GM23248 (cell line): ENCODE results near the gene VWA5B2. TPM values are rescaled to one million over a fixed set of nuclear protein-coding genes. Genes with fewer than 3 reads are reported as not detected.

ENCODE experiments used
- DNase-seq: peaks from one replicate; pipeline ENCODE4 v3.0.0-alpha.2; 2015
- H2AFZ ChIP-seq: fragments of 200-600 bp; sonication (generic); 2 replicates; pipeline ENCODE4 v1.6.1; 2016; ENCODE audit warnings: antibody characterized with exemption
- H3F3A ChIP-seq: fragments of 200-600 bp; sonication (generic); 2 replicates; pipeline ENCODE4 v1.6.1; 2016; ENCODE audit warnings: mild to moderate bottlenecking, antibody characterized with exemption, mixed run types; ENCODE audit not compliant: insufficient read depth
- H3K27ac ChIP-seq: fragments of 200-600 bp; sonication (generic); 2 replicates; pipeline ENCODE4 v1.5.1; 2016; ENCODE audit warnings: mild to moderate bottlenecking
- H3K27me3 ChIP-seq: fragments of 200-600 bp; sonication (generic); replicated peaks from 2 replicates; pipeline ENCODE4 v1.6.1; 2016; ENCODE audit warnings: mild to moderate bottlenecking; ENCODE audit not compliant: insufficient read depth
- H3K36me3 ChIP-seq: fragments of 200-600 bp; sonication (generic); 2 replicates; pipeline ENCODE4 v1.6.1; 2016; ENCODE audit warnings: low read depth, mild to moderate bottlenecking
- H3K4me1 ChIP-seq: fragments of 200-600 bp; sonication (generic); 2 replicates; pipeline ENCODE4 v1.6.1; 2016; ENCODE audit warnings: mild to moderate bottlenecking; ENCODE audit not compliant: insufficient read depth
- H3K4me2 ChIP-seq: fragments of 200-600 bp; sonication (generic); one replicate; pipeline ENCODE4 v1.6.1; 2016; ENCODE audit warnings: mild to moderate bottlenecking; ENCODE audit not compliant: unreplicated experiment
- H3K4me3 ChIP-seq: fragments of 200-600 bp; sonication (generic); 2 replicates; pipeline ENCODE4 v1.5.1; 2016; ENCODE audit warnings: mild to moderate bottlenecking
- H3K79me2 ChIP-seq: fragments of 200-600 bp; sonication (generic); 2 replicates; pipeline ENCODE4 v1.6.1; 2016; ENCODE audit warnings: mild to moderate bottlenecking; ENCODE audit not compliant: insufficient read depth
- H3K9ac ChIP-seq: fragments of 200-600 bp; sonication (generic); 2 replicates; pipeline ENCODE4 v1.6.1; 2016; ENCODE audit warnings: mild to moderate bottlenecking
- H3K9me2 ChIP-seq: fragments of 200-600 bp; sonication (generic); 2 replicates; pipeline ENCODE4 v1.6.1; 2016; ENCODE audit warnings: mixed run types, mild to moderate bottlenecking, moderate library complexity; ENCODE audit not compliant: insufficient read depth
- H3K9me3 ChIP-seq: fragments of 200-600 bp; sonication (generic); one replicate; pipeline ENCODE4 v1.6.1; 2017; ENCODE audit warnings: low read depth
- H4K20me1 ChIP-seq: fragments of 200-600 bp; sonication (generic); 2 replicates; pipeline ENCODE4 v1.6.0; 2016; ENCODE audit not compliant: insufficient read depth
- EZH2 ChIP-seq: fragments of 200-600 bp; sonication (generic); IDR thresholded peaks from 2 replicates; pipeline ENCODE4 v1.6.1; 2018; ENCODE audit warnings: antibody characterized with exemption, mild to moderate bottlenecking; ENCODE audit not compliant: insufficient read depth, poor library complexity, severe bottlenecking
- EZH2phosphoT487 ChIP-seq: fragments of 200-600 bp; sonication (generic); IDR thresholded peaks from 2 replicates; pipeline ENCODE4 v1.6.1; 2018; ENCODE audit warnings: antibody characterized with exemption, moderate library complexity, mild to moderate bottlenecking, low read depth; ENCODE audit not compliant: insufficient read depth
- WGBS, 2 experiments: methylation state at CpG; one replicate each; pipeline ENCODE4 v1.1.6; 2015 to 2017; ENCODE audit warnings: low lambda C conversion rate in 2 of 2, low coverage in 1 of 2; ENCODE audit errors: missing lambda C conversion rate in 2 of 2; 5-methylcytosine and 5-hydroxymethylcytosine counted together
- in situ Hi-C: fragments of 300-500 bp; cut with MboI; formaldehyde crosslinking; loops from 2 replicates; pipeline ENCODE4 v1.15.0; 2020
- microRNA counts: library from miRNA; unstranded; fragments of <30 nt; microRNA quantifications from one replicate; lab custom pipeline; 2016
- microRNA-seq: library from miRNA; unstranded; fragments of <30 nt; microRNA quantifications from one replicate; pipeline ENCODE4, GENCODE V29; 2016; ENCODE audit warnings: borderline number of aligned reads
- polyA plus RNA-seq: library from polyadenylated mRNA; unstranded; fragments of >200 nt; fragmentation: Nextera tagmentation; extraction: Ambion mirVana; gene quantifications from 2 replicates; pipeline ENCODE4 v1.2.1, GENCODE V29; 2016
- small RNA-seq: library from RNA; depleted of rRNA; stranded (forward); fragments of <200 nt; gene quantifications from one replicate; pipeline ENCODE3, GENCODE V24; 2014; ENCODE audit warnings: low read depth, low replicate concordance
- total RNA-seq: library from RNA; depleted of rRNA; stranded (reverse); fragments of >200 nt; shearing (Covaris generic); gene quantifications from 2 replicates; pipeline ENCODE4 v1.2.3, GENCODE V29; 2014; rRNA removed

VWA5B2 gene
- total and polyA plus RNA-seq, 2 experiments from 2014 or later, result not detected

DNA sequence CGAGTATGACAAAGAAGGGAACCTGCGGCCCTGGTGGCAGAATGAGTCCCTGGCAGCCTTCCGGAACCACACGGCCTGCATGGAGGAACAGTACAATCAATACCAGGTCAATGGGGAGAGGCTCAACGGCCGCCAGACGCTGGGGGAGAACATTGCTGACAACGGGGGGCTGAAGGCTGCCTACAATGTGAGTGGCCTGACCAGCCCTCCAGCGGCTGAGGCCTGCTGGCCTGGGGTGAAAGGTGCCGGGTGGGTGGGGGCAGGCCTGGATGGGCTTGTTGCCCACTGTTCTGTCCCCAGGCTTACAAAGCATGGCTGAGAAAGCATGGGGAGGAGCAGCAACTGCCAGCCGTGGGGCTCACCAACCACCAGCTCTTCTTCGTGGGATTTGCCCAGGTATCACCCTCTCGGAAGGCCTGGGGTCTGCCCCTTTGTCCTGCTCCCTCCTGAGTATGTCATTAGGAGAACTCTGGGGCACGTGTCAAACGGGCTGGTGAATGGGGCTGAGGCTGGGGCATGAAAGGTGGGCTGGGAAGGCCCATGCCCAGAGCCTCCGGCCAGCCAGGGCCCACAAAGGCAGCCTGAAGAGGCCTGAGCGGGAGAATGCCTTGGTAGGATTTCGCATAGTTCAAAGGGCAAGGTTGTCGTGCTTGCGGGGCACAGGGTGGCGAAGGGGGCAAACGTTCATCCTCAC, 61.8 kb downstream of the VWA5B2 start:
- no peaks in the 10 kb centered on the region for H4K20me1 ChIP-seq
- H3K9me2 ChIP-seq, result no peaks in the 10 kb centered on the region
- no peak overlapping the region for H2AFZ ChIP-seq
- no peak overlapping the region for H3K9ac ChIP-seq
- no peaks in the 10 kb centered on the region for H3K9me3 ChIP-seq
- H3K4me1 ChIP-seq, result no peaks in the 10 kb centered on the region
- H3K27me3 ChIP-seq, result no peaks in the 10 kb centered on the region
- no peaks in the 10 kb centered on the region for H3K36me3 ChIP-seq
- DNase-seq, result no peak
- no peaks in the 10 kb centered on the region for H3F3A ChIP-seq
- H3K4me3 ChIP-seq, result no peak overlapping the region
- no peak overlapping the region for H3K4me2 ChIP-seq
- in situ Hi-C loops, result no loop called here
- TF ChIP-seq EZH2phosphoT487 (no peak), EZH2 (no peak)
- no peak overlapping the region for H3K27ac ChIP-seq
- no peaks in the 10 kb centered on the region for H3K79me2 ChIP-seq
- WGBS, 2 experiments, result 78 to 81% methylated on average over 22 of the region's 22 CpGs

MicroRNAs within 50 kb of the gene (microRNA counts, 767-probe panel; counts per million panel counts)
- 447 counts per million, percentile 86 among the panel's probes with 10 or more counts for microRNA hsa-miR-1224-3p (lab: Ali Mortazavi, UCI)
- microRNA hsa-miR-1224-5p (lab: Ali Mortazavi, UCI), result 447 counts per million, percentile 86 among the panel's probes with 10 or more counts

Small RNAs within 50 kb of the gene (microRNA-seq; reads per million reads assigned to microRNA genes)
- gene MIR1224, result not detected

Small RNAs within 50 kb of the gene (small RNA-seq; reads per million reads assigned to genes)
- gene MIR1224, result not detected

Other genes with a start within 250 kb of the VWA5B2 start
- gene ABCC5, start 211.7 kb upstream of the VWA5B2 start, total RNA-seq, result 14.0 and 14.7 TPM in 2 replicates
- gene ABCC5, start 211.7 kb upstream of the VWA5B2 start, polyA plus RNA-seq, result 16.1 and 17.1 TPM in 2 replicates
- not detected in 2 replicates for gene HTR3D, start 197.8 kb upstream of the VWA5B2 start, total RNA-seq
- not detected in 2 replicates for gene HTR3D, start 197.8 kb upstream of the VWA5B2 start, polyA plus RNA-seq
- not detected in 2 replicates for gene HTR3C, start 176.5 kb upstream of the VWA5B2 start, total RNA-seq
- not detected in 2 replicates for gene HTR3C, start 176.5 kb upstream of the VWA5B2 start, polyA plus RNA-seq
- not detected in 2 replicates for gene HTR3E, start 132.5 kb upstream of the VWA5B2 start, total RNA-seq
- gene HTR3E, start 132.5 kb upstream of the VWA5B2 start, polyA plus RNA-seq, result not detected in 2 replicates
- gene EIF2B5, start 94.2 kb upstream of the VWA5B2 start, total RNA-seq, result 27.8 and 55.5 TPM in 2 replicates
- gene EIF2B5, start 94.2 kb upstream of the VWA5B2 start, polyA plus RNA-seq, result 28.3 and 31.2 TPM in 2 replicates
- gene DVL3, start 74.2 kb upstream of the VWA5B2 start, total RNA-seq, result 66.9 and 76.4 TPM in 2 replicates
- gene DVL3, start 74.2 kb upstream of the VWA5B2 start, polyA plus RNA-seq, result 31.1 and 42.7 TPM in 2 replicates
- gene AP2M1, start 54.7 kb upstream of the VWA5B2 start, total RNA-seq, result 889 and 951 TPM in 2 replicates
- 1,073 and 1,100 TPM in 2 replicates for gene AP2M1, start 54.7 kb upstream of the VWA5B2 start, polyA plus RNA-seq
- 47.8 and 56.5 TPM in 2 replicates for gene ABCF3, start 43.4 kb upstream of the VWA5B2 start, total RNA-seq
- 58.6 and 59.1 TPM in 2 replicates for gene ABCF3, start 43.4 kb upstream of the VWA5B2 start, polyA plus RNA-seq
- 52.7 and 66.1 TPM in 2 replicates for gene ALG3, start 19.4 kb downstream of the VWA5B2 start, total RNA-seq
- gene ALG3, start 19.4 kb downstream of the VWA5B2 start, polyA plus RNA-seq, result 94.2 and 94.7 TPM in 2 replicates
- gene EEF1AKMT4, start 20.1 kb downstream of the VWA5B2 start, total RNA-seq, result 4.0 and 7.2 TPM in 2 replicates
- gene EEF1AKMT4, start 20.1 kb downstream of the VWA5B2 start, polyA plus RNA-seq, result 5.3 and 6.1 TPM in 2 replicates
- 0.11 TPM in 1 of 2 replicates, not detected in the other for gene CAMK2N2, start 32.0 kb downstream of the VWA5B2 start, total RNA-seq
- 0.14 TPM in 1 of 2 replicates, not detected in the other for gene CAMK2N2, start 32.0 kb downstream of the VWA5B2 start, polyA plus RNA-seq
- not detected in 2 replicates for gene ECE2, start 46.4 kb downstream of the VWA5B2 start, total RNA-seq
- gene ECE2, start 46.4 kb downstream of the VWA5B2 start, polyA plus RNA-seq, result not detected in 2 replicates
- 596 and 602 TPM in 2 replicates for gene PSMD2, start 69.7 kb downstream of the VWA5B2 start, total RNA-seq
- gene PSMD2, start 69.7 kb downstream of the VWA5B2 start, polyA plus RNA-seq, result 513 and 518 TPM in 2 replicates
- 366 and 370 TPM in 2 replicates for gene EIF4G1, start 85.0 kb downstream of the VWA5B2 start, total RNA-seq
- 183 and 184 TPM in 2 replicates for gene EIF4G1, start 85.0 kb downstream of the VWA5B2 start, polyA plus RNA-seq
- gene FAM131A, start 108.0 kb downstream of the VWA5B2 start, total RNA-seq, result 24.5 and 44.9 TPM in 2 replicates
- gene FAM131A, start 108.0 kb downstream of the VWA5B2 start, polyA plus RNA-seq, result 5.6 and 7.0 TPM in 2 replicates
- 1.2 and 1.8 TPM in 2 replicates for gene CLCN2, start 132.0 kb downstream of the VWA5B2 start, total RNA-seq
- 1.3 and 1.5 TPM in 2 replicates for gene CLCN2, start 132.0 kb downstream of the VWA5B2 start, polyA plus RNA-seq
- 73.0 and 81.2 TPM in 2 replicates for gene POLR2H, start 132.1 kb downstream of the VWA5B2 start, total RNA-seq
- 66.3 and 69.7 TPM in 2 replicates for gene POLR2H, start 132.1 kb downstream of the VWA5B2 start, polyA plus RNA-seq
- not detected in 2 replicates for gene THPO, start 148.6 kb downstream of the VWA5B2 start, total RNA-seq
- gene THPO, start 148.6 kb downstream of the VWA5B2 start, polyA plus RNA-seq, result not detected in 2 replicates
- 0.22 and 0.25 TPM in 2 replicates for gene CHRD, start 150.5 kb downstream of the VWA5B2 start, total RNA-seq
- 0.13 and 0.15 TPM in 2 replicates for gene CHRD, start 150.5 kb downstream of the VWA5B2 start, polyA plus RNA-seq